Measurements from ENCODE around the gene BRF1. TPM values are rescaled to one million over a fixed set of nuclear protein-coding genes. Genes with fewer than 3 reads are reported as not detected.

The BRF1 gene
- total and polyA plus RNA-seq, 2 of the 13 experiments (the other 11 are each of a cell fraction or from before 2014, with no cell fraction given): 5.1 to 11.0 TPM

DNA sequence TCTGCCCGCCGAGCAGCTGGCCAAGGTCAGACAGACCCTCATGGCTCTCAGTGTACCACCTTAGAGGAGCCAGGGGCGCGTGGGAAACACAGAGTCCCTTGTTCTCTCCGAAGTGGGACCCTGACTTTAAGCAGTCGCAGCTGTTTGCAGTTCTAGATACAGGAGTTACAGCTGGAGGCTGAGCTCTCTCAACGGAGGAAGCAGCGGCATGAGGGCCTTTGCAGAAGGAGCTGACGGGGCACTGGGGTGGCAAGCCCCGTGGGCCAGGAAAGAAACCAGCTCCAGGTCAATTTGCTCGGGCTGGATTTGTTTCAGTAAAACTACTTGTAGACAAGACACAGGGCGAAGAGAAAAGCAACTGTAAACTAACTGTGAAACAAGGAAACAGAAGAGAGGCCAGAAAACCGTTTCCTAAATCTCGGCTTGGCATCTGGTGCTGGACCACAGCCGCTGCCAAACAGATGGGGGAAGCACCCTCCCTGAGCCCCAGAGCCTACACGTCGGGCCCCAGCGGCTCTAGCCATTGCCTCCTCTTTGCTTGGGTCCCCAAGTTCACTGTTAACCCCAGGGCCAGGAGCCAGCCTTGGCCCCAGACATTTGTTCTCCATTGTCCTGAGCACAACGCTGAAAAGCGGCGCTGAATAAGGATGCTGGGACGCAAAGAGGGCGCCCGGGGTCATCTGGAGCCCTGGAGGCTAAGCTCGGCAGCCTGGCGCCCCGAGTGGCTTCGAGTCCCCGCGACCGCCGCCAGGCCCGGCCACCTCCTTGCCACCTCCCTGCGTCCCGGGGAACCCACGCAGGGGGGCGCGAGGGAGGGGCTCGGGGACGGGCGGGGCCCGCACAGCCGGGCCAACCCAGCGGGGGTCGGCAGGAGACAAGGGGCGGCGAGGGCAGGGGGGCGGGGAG, 12.8 kb upstream of the BRF1 start (continued):
- TF ChIP-seq SIN3A (IDR thresholded peaks at IDR 0.05; ENCODE audit: borderline replicate concordance, low read depth, low read length) (no peak), ZNF274 (CRISPR knock-in tag; IDR thresholded peaks at IDR 0.05) (0 out of 2 replicates have a peak, but pooled peaks have one; percentile 40), ZNF496 (CRISPR knock-in tag; IDR thresholded peaks at IDR 0.05; ENCODE audit: insufficient replicate concordance) (no peak), SALL1 (CRISPR knock-in tag; IDR thresholded peaks at IDR 0.05) (peak; percentile 8; the same call in 1 of the 2 replicates), KDM4B (CRISPR knock-in tag; IDR thresholded peaks at IDR 0.05) (no peak), ZSCAN20 (CRISPR knock-in tag; IDR thresholded peaks at IDR 0.05; ENCODE audit: borderline replicate concordance) (no peak), RXRB (CRISPR knock-in tag; IDR thresholded peaks at IDR 0.05; ENCODE audit: borderline replicate concordance) (peak; percentile 11; the same call in 1 of the 2 replicates), TOPORS (CRISPR knock-in tag; IDR thresholded peaks at IDR 0.05) (no peak), MYNN (CRISPR knock-in tag; IDR thresholded peaks at IDR 0.05; ENCODE audit: low read depth) (no peak), ZNF33B (CRISPR knock-in tag; IDR thresholded peaks at IDR 0.05) (no peak), ZNF83 (CRISPR knock-in tag; IDR thresholded peaks at IDR 0.05; ENCODE audit: borderline replicate concordance) (no peak), ZSCAN9 (CRISPR knock-in tag; IDR thresholded peaks at IDR 0.05; ENCODE audit: borderline replicate concordance) (no peak), ZNF569 (CRISPR knock-in tag; IDR thresholded peaks at IDR 0.05; ENCODE audit: borderline replicate concordance) (no peak)
- TF ChIP-seq, protein P1, sequence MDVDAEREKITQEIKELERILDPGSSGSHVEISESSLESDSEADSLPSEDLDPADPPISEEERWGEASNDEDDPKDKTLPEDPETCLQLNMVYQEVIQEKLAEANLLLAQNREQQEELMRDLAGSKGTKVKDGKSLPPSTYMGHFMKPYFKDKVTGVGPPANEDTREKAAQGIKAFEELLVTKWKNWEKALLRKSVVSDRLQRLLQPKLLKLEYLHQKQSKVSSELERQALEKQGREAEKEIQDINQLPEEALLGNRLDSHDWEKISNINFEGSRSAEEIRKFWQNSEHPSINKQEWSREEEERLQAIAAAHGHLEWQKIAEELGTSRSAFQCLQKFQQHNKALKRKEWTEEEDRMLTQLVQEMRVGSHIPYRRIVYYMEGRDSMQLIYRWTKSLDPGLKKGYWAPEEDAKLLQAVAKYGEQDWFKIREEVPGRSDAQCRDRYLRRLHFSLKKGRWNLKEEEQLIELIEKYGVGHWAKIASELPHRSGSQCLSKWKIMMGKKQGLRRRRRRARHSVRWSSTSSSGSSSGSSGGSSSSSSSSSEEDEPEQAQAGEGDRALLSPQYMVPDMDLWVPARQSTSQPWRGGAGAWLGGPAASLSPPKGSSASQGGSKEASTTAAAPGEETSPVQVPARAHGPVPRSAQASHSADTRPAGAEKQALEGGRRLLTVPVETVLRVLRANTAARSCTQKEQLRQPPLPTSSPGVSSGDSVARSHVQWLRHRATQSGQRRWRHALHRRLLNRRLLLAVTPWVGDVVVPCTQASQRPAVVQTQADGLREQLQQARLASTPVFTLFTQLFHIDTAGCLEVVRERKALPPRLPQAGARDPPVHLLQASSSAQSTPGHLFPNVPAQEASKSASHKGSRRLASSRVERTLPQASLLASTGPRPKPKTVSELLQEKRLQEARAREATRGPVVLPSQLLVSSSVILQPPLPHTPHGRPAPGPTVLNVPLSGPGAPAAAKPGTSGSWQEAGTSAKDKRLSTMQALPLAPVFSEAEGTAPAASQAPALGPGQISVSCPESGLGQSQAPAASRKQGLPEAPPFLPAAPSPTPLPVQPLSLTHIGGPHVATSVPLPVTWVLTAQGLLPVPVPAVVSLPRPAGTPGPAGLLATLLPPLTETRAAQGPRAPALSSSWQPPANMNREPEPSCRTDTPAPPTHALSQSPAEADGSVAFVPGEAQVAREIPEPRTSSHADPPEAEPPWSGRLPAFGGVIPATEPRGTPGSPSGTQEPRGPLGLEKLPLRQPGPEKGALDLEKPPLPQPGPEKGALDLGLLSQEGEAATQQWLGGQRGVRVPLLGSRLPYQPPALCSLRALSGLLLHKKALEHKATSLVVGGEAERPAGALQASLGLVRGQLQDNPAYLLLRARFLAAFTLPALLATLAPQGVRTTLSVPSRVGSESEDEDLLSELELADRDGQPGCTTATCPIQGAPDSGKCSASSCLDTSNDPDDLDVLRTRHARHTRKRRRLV (CRISPR knock-in tag; IDR thresholded peaks at IDR 0.05): no peak
- TF ChIP-seq, protein P2, sequence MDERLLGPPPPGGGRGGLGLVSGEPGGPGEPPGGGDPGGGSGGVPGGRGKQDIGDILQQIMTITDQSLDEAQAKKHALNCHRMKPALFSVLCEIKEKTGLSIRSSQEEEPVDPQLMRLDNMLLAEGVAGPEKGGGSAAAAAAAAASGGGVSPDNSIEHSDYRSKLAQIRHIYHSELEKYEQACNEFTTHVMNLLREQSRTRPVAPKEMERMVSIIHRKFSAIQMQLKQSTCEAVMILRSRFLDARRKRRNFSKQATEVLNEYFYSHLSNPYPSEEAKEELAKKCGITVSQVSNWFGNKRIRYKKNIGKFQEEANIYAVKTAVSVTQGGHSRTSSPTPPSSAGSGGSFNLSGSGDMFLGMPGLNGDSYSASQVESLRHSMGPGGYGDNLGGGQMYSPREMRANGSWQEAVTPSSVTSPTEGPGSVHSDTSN (CRISPR knock-in tag; IDR thresholded peaks at IDR 0.05): no peak
- TF ChIP-seq, protein P3, sequence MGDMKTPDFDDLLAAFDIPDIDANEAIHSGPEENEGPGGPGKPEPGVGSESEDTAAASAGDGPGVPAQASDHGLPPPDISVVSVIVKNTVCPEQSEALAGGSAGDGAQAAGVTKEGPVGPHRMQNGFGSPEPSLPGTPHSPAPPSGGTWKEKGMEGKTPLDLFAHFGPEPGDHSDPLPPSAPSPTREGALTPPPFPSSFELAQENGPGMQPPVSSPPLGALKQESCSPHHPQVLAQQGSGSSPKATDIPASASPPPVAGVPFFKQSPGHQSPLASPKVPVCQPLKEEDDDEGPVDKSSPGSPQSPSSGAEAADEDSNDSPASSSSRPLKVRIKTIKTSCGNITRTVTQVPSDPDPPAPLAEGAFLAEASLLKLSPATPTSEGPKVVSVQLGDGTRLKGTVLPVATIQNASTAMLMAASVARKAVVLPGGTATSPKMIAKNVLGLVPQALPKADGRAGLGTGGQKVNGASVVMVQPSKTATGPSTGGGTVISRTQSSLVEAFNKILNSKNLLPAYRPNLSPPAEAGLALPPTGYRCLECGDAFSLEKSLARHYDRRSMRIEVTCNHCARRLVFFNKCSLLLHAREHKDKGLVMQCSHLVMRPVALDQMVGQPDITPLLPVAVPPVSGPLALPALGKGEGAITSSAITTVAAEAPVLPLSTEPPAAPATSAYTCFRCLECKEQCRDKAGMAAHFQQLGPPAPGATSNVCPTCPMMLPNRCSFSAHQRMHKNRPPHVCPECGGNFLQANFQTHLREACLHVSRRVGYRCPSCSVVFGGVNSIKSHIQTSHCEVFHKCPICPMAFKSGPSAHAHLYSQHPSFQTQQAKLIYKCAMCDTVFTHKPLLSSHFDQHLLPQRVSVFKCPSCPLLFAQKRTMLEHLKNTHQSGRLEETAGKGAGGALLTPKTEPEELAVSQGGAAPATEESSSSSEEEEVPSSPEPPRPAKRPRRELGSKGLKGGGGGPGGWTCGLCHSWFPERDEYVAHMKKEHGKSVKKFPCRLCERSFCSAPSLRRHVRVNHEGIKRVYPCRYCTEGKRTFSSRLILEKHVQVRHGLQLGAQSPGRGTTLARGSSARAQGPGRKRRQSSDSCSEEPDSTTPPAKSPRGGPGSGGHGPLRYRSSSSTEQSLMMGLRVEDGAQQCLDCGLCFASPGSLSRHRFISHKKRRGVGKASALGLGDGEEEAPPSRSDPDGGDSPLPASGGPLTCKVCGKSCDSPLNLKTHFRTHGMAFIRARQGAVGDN (CRISPR knock-in tag; IDR thresholded peaks at IDR 0.05): peak; percentile 76
- TF ChIP-seq, protein P4, sequence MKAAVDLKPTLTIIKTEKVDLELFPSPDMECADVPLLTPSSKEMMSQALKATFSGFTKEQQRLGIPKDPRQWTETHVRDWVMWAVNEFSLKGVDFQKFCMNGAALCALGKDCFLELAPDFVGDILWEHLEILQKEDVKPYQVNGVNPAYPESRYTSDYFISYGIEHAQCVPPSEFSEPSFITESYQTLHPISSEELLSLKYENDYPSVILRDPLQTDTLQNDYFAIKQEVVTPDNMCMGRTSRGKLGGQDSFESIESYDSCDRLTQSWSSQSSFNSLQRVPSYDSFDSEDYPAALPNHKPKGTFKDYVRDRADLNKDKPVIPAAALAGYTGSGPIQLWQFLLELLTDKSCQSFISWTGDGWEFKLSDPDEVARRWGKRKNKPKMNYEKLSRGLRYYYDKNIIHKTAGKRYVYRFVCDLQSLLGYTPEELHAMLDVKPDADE (CRISPR knock-in tag; IDR thresholded peaks at IDR 0.05): no peak

Measured in HepG2 (cell line).